Measurements from ENCODE around the gene RAD51B. TPM values are rescaled to one million over a fixed set of nuclear protein-coding genes. Genes with fewer than 3 reads are reported as not detected.

Gene RAD51B
- total RNA-seq, 6 experiments from 2014 or later = 2.7 to 5.8 (median 4.3) TPM

- no peak overlapping the region for H3K4me3 ChIP-seq
- H3K27me3 ChIP-seq = no peaks in the 10 kb centered on the region
- no peak for TF ChIP-seq CTCF (IDR thresholded peaks at IDR 0.05)
- TF ChIP-seq POLR2A (IDR thresholded peaks at IDR 0.05) = no peak
- no peaks in the 10 kb centered on the region for H3K9me3 ChIP-seq
- no peaks in the 10 kb centered on the region for H3K4me1 ChIP-seq
- DNase-seq (no peak), ATAC-seq (no peak)
- WGBS (ENCODE audit: insufficient coverage, low coverage, low lambda C conversion rate, missing lambda C conversion rate) = 91% methylated on average over 4 of the region's 4 CpGs
- no peak overlapping the region for H3K27ac ChIP-seq
- H3K36me3 ChIP-seq = no peaks in the 10 kb centered on the region
- intact Hi-C loops (cut with DNase I) = no loop called here
These were observed 593.2 kb downstream of the RAD51B start for GRCh38 chr14:68412505-68413465.

- intact Hi-C loops (cut with DNase I) = no loop called here
- Histone ChIP-seq H3K9me3 (no peaks in the 10 kb centered on the region), H3K36me3 (no peaks in the 10 kb centered on the region), H3K27ac (no peak overlapping the region), H3K4me3 (no peak overlapping the region), H3K27me3 (no peaks in the 10 kb centered on the region), H3K4me1 (no peaks in the 10 kb centered on the region)
- ATAC-seq = no peak
- 95% methylated on average over 3 of the region's 3 CpGs for WGBS (ENCODE audit: insufficient coverage, low coverage, low lambda C conversion rate, missing lambda C conversion rate)
- no peak for DNase-seq
- TF ChIP-seq CTCF (IDR thresholded peaks at IDR 0.05) (no peak), POLR2A (IDR thresholded peaks at IDR 0.05) (no peak)
These were observed 593.9 kb downstream of the RAD51B start for GRCh38 chr14:68413509-68413908.

GRCh38 chr14:68414121-68414520, 594.5 kb downstream of the RAD51B start:
- DNase-seq (no peak), ATAC-seq (no peak)
- Histone ChIP-seq H3K4me3 (no peak overlapping the region), H3K27ac (no peak overlapping the region), H3K36me3 (no peaks in the 10 kb centered on the region), H3K27me3 (no peaks in the 10 kb centered on the region), H3K4me1 (no peaks in the 10 kb centered on the region), H3K9me3 (no peaks in the 10 kb centered on the region)
- 84% methylated on average over 2 of the region's 2 CpGs for WGBS (ENCODE audit: insufficient coverage, low coverage, low lambda C conversion rate, missing lambda C conversion rate)
- intact Hi-C loops (cut with DNase I) = no loop called here
- TF ChIP-seq CTCF (IDR thresholded peaks at IDR 0.05) (no peak), POLR2A (IDR thresholded peaks at IDR 0.05) (no peak)

- Histone ChIP-seq H3K4me3 (no peak overlapping the region), H3K27ac (no peak overlapping the region), H3K9me3 (no peaks in the 10 kb centered on the region), H3K4me1 (no peaks in the 10 kb centered on the region), H3K27me3 (no peaks in the 10 kb centered on the region), H3K36me3 (no peaks in the 10 kb centered on the region)
- DNase-seq = no peak
- TF ChIP-seq POLR2A (IDR thresholded peaks at IDR 0.05) (no peak), CTCF (IDR thresholded peaks at IDR 0.05) (no peak)
- no peak for ATAC-seq
- WGBS (ENCODE audit: insufficient coverage, low coverage, low lambda C conversion rate, missing lambda C conversion rate) = 88% methylated on average over 4 of the region's 4 CpGs
- intact Hi-C loops (cut with DNase I) = no loop called here
These were observed 596.6 kb downstream of the RAD51B start for GRCh38 chr14:68416171-68416570.
